HCT116 (cell line): Measurements from ENCODE around the gene DCBLD2. TPM values are rescaled to one million over a fixed set of nuclear protein-coding genes. Genes with fewer than 3 reads are reported as not detected.

ENCODE experiments used
- ATAC-seq: fragments of 200-7000 bp; cut with Tn5 transposase; 2 replicates; pipeline ENCODE4 v1.9.1; 2020; ENCODE audit warnings: mild to moderate bottlenecking, moderate library complexity
- BruUV-seq: library from RNA; stranded (reverse); fragments of 400-500 nt; replicated peaks from 2 replicates; lab custom pipeline; 2021; lab: Mats Ljungman, UMichigan
- CTCF ChIA-PET: fragments of 300-600 bp; sonication (Branson Sonifier 250); formaldehyde crosslinking; loops from one replicate; lab custom pipeline; 2021; ENCODE audit warnings: antibody characterized with exemption; lab: Charles Lee
- POLR2A ChIA-PET: fragments of 300-600, 350-600 bp; sonication (Branson Sonifier 250); formaldehyde crosslinking; loops from one replicate; lab custom pipeline; 2021; ENCODE audit warnings: antibody characterized with exemption; lab: Charles Lee
- RAD21 ChIA-PET, 2 experiments: fragments of 300-600 bp; sonication (Branson Sonifier 250); formaldehyde crosslinking; loops; one replicate each; lab custom pipeline; 2023; ENCODE audit warnings: low total read pairs in 2 of 2; ENCODE audit not compliant: uncharacterized antibody in 2 of 2, unreplicated experiment in 2 of 2, low non-redundant PET in 1 of 2; lab: Charles Lee
- DNase-seq: peaks from one replicate; pipeline ENCODE4 v3.0.0-alpha.2; 2010; ENCODE audit warnings: low read depth, low spot score
- H2AFZ ChIP-seq: fragments of 200-600 bp; shearing (Covaris generic), sonication (generic); 2 replicates; pipeline ENCODE4 v1.6.1; 2017; ENCODE audit warnings: low read depth, mixed run types, mixed read lengths, antibody characterized with exemption, low read length; ENCODE audit not compliant: poor library complexity, severe bottlenecking
- H3K27ac ChIP-seq: 2 replicates; pipeline ENCODE4 v1.5.1; 2012; ENCODE audit warnings: low read depth, low read length
- H3K27me3 ChIP-seq: fragments of 200-600 bp; sonication (generic); 2 replicates; pipeline ENCODE4 v1.6.1; 2016; ENCODE audit warnings: mixed run types, low read length, mixed read lengths; ENCODE audit not compliant: insufficient read depth
- H3K36me3 ChIP-seq, 2 experiments: fragments of 200-500 bp in 1 of 2; fragments of 200-600 bp in 1 of 2; sonication (Bioruptor generic) in 1 of 2; sonication (generic) in 1 of 2; 2 replicates each; pipeline versions ENCODE4 v1.5.1 to v1.6.1; 2014 to 2016; ENCODE audit warnings: low read length in 2 of 2, inconsistent platforms in 1 of 2, mixed read lengths in 1 of 2, mixed run types in 1 of 2; ENCODE audit not compliant: insufficient read depth in 2 of 2, control insufficient read depth in 1 of 2
- H3K4me1 ChIP-seq, 2 experiments: fragments of 200-600 bp in 1 of 2; sonication (generic) in 1 of 2; 2 replicates each; pipeline versions ENCODE4 v1.5.1 to v1.6.1; 2012 to 2017; ENCODE audit warnings: low read length in 2 of 2, inconsistent platforms in 1 of 2, mild to moderate bottlenecking in 1 of 2, mixed read lengths in 1 of 2, mixed run types in 1 of 2, moderate library complexity in 1 of 2; ENCODE audit not compliant: insufficient read depth in 2 of 2, control insufficient read depth in 1 of 2
- H3K4me2 ChIP-seq: fragments of 200-600 bp; sonication (generic); 2 replicates; pipeline ENCODE4 v1.6.1; 2017; ENCODE audit warnings: mixed run types, low read length, mixed read lengths
- H3K4me3 ChIP-seq, 2 experiments: fragments of 200-600 bp in 1 of 2; sonication (generic) in 1 of 2; replicated peaks in 1 of 2; 2 replicates each; pipeline ENCODE4 v1.5.1; 2011 to 2016; ENCODE audit warnings: low read length in 2 of 2, control low read depth in 1 of 2, low read depth in 1 of 2, mild to moderate bottlenecking in 1 of 2, mixed read lengths in 1 of 2, mixed run types in 1 of 2
- H3K79me2 ChIP-seq: fragments of 200-600 bp; sonication (generic); 2 replicates; pipeline ENCODE4 v1.6.1; 2017; ENCODE audit warnings: mild to moderate bottlenecking, mixed run types, low read length, moderate library complexity, mixed read lengths; ENCODE audit not compliant: insufficient read depth
- H3K9ac ChIP-seq: fragments of 200-600 bp; sonication (generic); 2 replicates; pipeline ENCODE4 v1.6.1; 2016; ENCODE audit warnings: low read length, mixed read lengths
- H3K9me2 ChIP-seq: fragments of 200-600 bp; sonication (generic), shearing (Covaris generic); 2 replicates; pipeline ENCODE4 v1.6.1; 2017; ENCODE audit warnings: mixed run types, mild to moderate bottlenecking, moderate library complexity; ENCODE audit not compliant: insufficient read depth
- H3K9me3 ChIP-seq, 2 experiments: fragments of 200-500 bp in 1 of 2; fragments of 200-600 bp in 1 of 2; sonication (Bioruptor generic) in 1 of 2; sonication (generic) in 1 of 2; 2 replicates each; pipeline ENCODE4 v1.6.1; 2014 to 2017; ENCODE audit warnings: low read length in 2 of 2, mixed read lengths in 2 of 2, inconsistent platforms in 1 of 2, low read depth in 1 of 2, mild to moderate bottlenecking in 1 of 2, mixed run types in 1 of 2, moderate library complexity in 1 of 2; ENCODE audit not compliant: control insufficient read depth in 1 of 2, insufficient read depth in 1 of 2
- H4K20me1 ChIP-seq: fragments of 200-600 bp; sonication (generic), shearing (Covaris generic); 2 replicates; pipeline ENCODE4 v1.6.1; 2017; ENCODE audit warnings: mixed run types, mild to moderate bottlenecking, moderate library complexity; ENCODE audit not compliant: insufficient read depth
- CEBPB ChIP-seq: IDR thresholded peaks from 2 replicates; pipeline ENCODE4 v1.6.1; 2012; ENCODE audit warnings: low read depth
- EGR1 ChIP-seq: IDR thresholded peaks from 2 replicates; pipeline ENCODE4 v1.6.1; 2012; ENCODE audit warnings: low read depth
- EZH2phosphoT487 ChIP-seq: fragments of 200-600 bp; IDR thresholded peaks from 2 replicates; pipeline ENCODE4 v1.6.1; 2018; ENCODE audit warnings: antibody characterized with exemption, borderline replicate concordance
- FOSL1 ChIP-seq: IDR thresholded peaks from 2 replicates; pipeline ENCODE4 v1.6.1; 2012; ENCODE audit warnings: low read depth
- JUND ChIP-seq: IDR thresholded peaks from 2 replicates; pipeline ENCODE4 v1.6.1; 2012
- POLR2AphosphoS5 ChIP-seq: IDR thresholded peaks from 2 replicates; pipeline ENCODE4 v1.6.1; 2011; ENCODE audit warnings: mild to moderate bottlenecking, low read depth, low read length, moderate library complexity
- RAD21 ChIP-seq: IDR thresholded peaks from 2 replicates; pipeline ENCODE4 v1.6.1; 2012; ENCODE audit warnings: low read depth, mild to moderate bottlenecking
- SIN3A ChIP-seq: IDR thresholded peaks from 2 replicates; pipeline ENCODE4 v1.6.1; 2012; ENCODE audit warnings: low read depth
- TCF7L2 ChIP-seq: IDR thresholded peaks from 2 replicates; pipeline ENCODE4 v1.7.0; 2011; ENCODE audit warnings: borderline replicate concordance, inconsistent platforms; ENCODE audit not compliant: insufficient read depth, insufficient read length; ENCODE audit errors: extremely low read depth
- ZBTB33 ChIP-seq: IDR thresholded peaks from 2 replicates; pipeline ENCODE4 v1.6.1; 2011; ENCODE audit warnings: mild to moderate bottlenecking, low read length, moderate library complexity; ENCODE audit not compliant: insufficient replicate concordance; ENCODE audit errors: extremely low read depth
- intact Hi-C: fragments of 100-400 bp; cut with micrococcal nuclease; formaldehyde crosslinking; loops from 2 replicates; pipeline ENCODE4 v1.10.0; 2022
- total RNA-seq: library from RNA; stranded (reverse); gene quantifications from one replicate; pipeline ENCODE4 v1.2.1, GENCODE V29; 2021; ENCODE audit not compliant: unreplicated experiment

Gene DCBLD2
- total RNA-seq, 1 experiment from 2014 or later, result 532 TPM

- Histone ChIP-seq H3K27ac (no peak overlapping the region; the same call in 1 of the 2 replicates), H3K4me3 (no peak overlapping the region), H3K4me1 (peaks cover 7 to 37% of the 10 kb centered on the region in 2 experiments; a peak in 3 of 4 replicates), H3K4me2 (no peak overlapping the region), H3K36me3 (peaks cover 7 to 41% of the 10 kb centered on the region in 2 experiments), H3K9me3 (no peaks in the 10 kb centered on the region), H3K9ac (no peak overlapping the region), H4K20me1 (peaks cover 51% of the 10 kb centered on the region), H2AFZ (no peak overlapping the region), H3K79me2 (peaks cover 99% of the 10 kb centered on the region), H3K27me3 (no peaks in the 10 kb centered on the region), H3K9me2 (no peaks in the 10 kb centered on the region)
- ChIA-PET RAD21 (no interaction called here), POLR2A (no interaction called here), CTCF (no interaction called here)
- peak; percentile 13; the same call in 1 of the 2 replicates for TF ChIP-seq POLR2AphosphoS5
- no peak for TF ChIP-seq TCF7L2
- no peak for DNase-seq
- no TSS peak for BruUV-seq
- ATAC-seq, result no peak
- intact Hi-C loops, result no loop called here
Observed at GRCh38 chr3:98855806-98856400, 45.6 kb downstream of the DCBLD2 start.

- DNase-seq, result no peak
- Histone ChIP-seq H4K20me1 (peaks cover 67% of the 10 kb centered on the region), H2AFZ (no peak overlapping the region), H3K4me2 (no peak overlapping the region), H3K36me3 (peaks cover 23 to 52% of the 10 kb centered on the region in 2 experiments), H3K9me3 (no peaks in the 10 kb centered on the region), H3K9me2 (no peaks in the 10 kb centered on the region), H3K27me3 (no peaks in the 10 kb centered on the region), H3K4me1 (peaks cover 4 to 21% of the 10 kb centered on the region in 2 experiments; a peak in 3 of 4 replicates), H3K4me3 (no peak overlapping the region), H3K79me2 (peaks cover 99% of the 10 kb centered on the region), H3K27ac (no peak overlapping the region), H3K9ac (no peak overlapping the region)
- intact Hi-C loops, result no loop called here
- CTCF ChIA-PET, result no interaction called here
- RAD21 ChIA-PET, result no interaction called here
- TF ChIP-seq CEBPB, result no peak
- TF ChIP-seq EGR1, result no peak
- no peak for TF ChIP-seq TCF7L2
- TF ChIP-seq JUND, result 0 out of 2 replicates have a peak, but pooled peaks have one; percentile 18
- no peak for TF ChIP-seq ZBTB33
- no peak for TF ChIP-seq RAD21
- no peak for TF ChIP-seq FOSL1
- 0 out of 2 replicates have a peak, but pooled peaks have one; percentile 6 for TF ChIP-seq SIN3A
- peak; percentile 41 for TF ChIP-seq POLR2AphosphoS5
- no peak for TF ChIP-seq EZH2phosphoT487
- ATAC-seq, result no peak
- POLR2A ChIA-PET, result no interaction called here
- no TSS peak for BruUV-seq
Observed at GRCh38 chr3:98848108-98848507, 53.4 kb downstream of the DCBLD2 start.
